Measurements from ENCODE around the gene TAS2R16.
"Not testable (repeated sequence)": the region's sequence is repeated elsewhere in the genome, so short reads cannot be mapped to it uniquely, and the experiment has no call there.

Gene TAS2R16

GRCh38 chr7:122970740-122971725 is 24.5 kb downstream of the TAS2R16 start:
- Histone ChIP-seq H3K18ac (ENCODE audit: low read length) (no peak overlapping the region), H3K27ac (ENCODE audit: low read depth, low read length) (no peak overlapping the region), H3K9me3 (ENCODE audit: insufficient read depth, low read depth, low read length) (no peaks in the 10 kb centered on the region), H3K4ac (ENCODE audit: low read depth, low read length) (no peak overlapping the region), H3K14ac (ENCODE audit: low read length) (no peak overlapping the region), H3K27me3 (ENCODE audit: insufficient read depth, low read length) (no peaks in the 10 kb centered on the region), H2BK120ac (ENCODE audit: insufficient read depth, low read length, poor library complexity) (no peak overlapping the region), H4K12ac (ENCODE audit: low read depth, low read length) (no peak overlapping the region), H2AFZ (ENCODE audit: insufficient read depth, low read length, poor library complexity) (no peak overlapping the region), H3K79me2 (ENCODE audit: control insufficient read depth, insufficient read depth, low read length, poor library complexity) (no peaks in the 10 kb centered on the region), H2AK5ac (ENCODE audit: low read length) (no peak overlapping the region), H3K36me3 (ENCODE audit: control insufficient read depth in 1 of 2, insufficient read depth in 2 of 2, low read length in 2 of 2) (no peaks in the 10 kb centered on the region), H3K4me3 (ENCODE audit: low read depth, low read length) (no peak overlapping the region), H2BK5ac (ENCODE audit: low read depth, low read length, poor library complexity) (no peak overlapping the region), H3K23ac (ENCODE audit: low read length) (no peak overlapping the region), H4K8ac (ENCODE audit: low read depth, low read length) (no peak overlapping the region), H3K4me1 (ENCODE audit: control insufficient read depth in 1 of 2, insufficient read depth in 2 of 2, low read length in 2 of 2) (no peaks in the 10 kb centered on the region), H2BK12ac (ENCODE audit: low read length) (no peak overlapping the region), H4K91ac (ENCODE audit: low read depth, low read length) (no peak overlapping the region), H3K79me1 (ENCODE audit: low read length) (no peaks in the 10 kb centered on the region), H3K9ac (ENCODE audit: low read length) (no peak overlapping the region), H3K4me2 (ENCODE audit: low read length) (no peak overlapping the region)
- whole genome bisulfite sequencing (ENCODE audit: extremely low coverage, insufficient coverage, insufficient read length) = 100% methylated on average over 1 of the region's 6 CpGs
- DNase-seq = no peak

- no peak overlapping the region for H3K4ac ChIP-seq (ENCODE audit: low read depth, low read length)
- no peak overlapping the region for H4K91ac ChIP-seq (ENCODE audit: low read depth, low read length)
- WGBS (ENCODE audit: extremely low coverage, insufficient coverage, insufficient read length) = no CpG with 5 or more reads among the region's 4 CpGs
- H3K27me3 ChIP-seq (ENCODE audit: insufficient read depth, low read length) = no peaks in the 10 kb centered on the region
- H2BK5ac ChIP-seq (ENCODE audit: low read depth, low read length, poor library complexity) = no peak overlapping the region
- H2AFZ ChIP-seq (ENCODE audit: insufficient read depth, low read length, poor library complexity) = no peak overlapping the region
- H3K14ac ChIP-seq (ENCODE audit: low read length) = no peak overlapping the region
- no peak overlapping the region for H3K4me3 ChIP-seq (ENCODE audit: low read depth, low read length)
- H2BK120ac ChIP-seq (ENCODE audit: insufficient read depth, low read length, poor library complexity) = no peak overlapping the region
- H3K36me3 ChIP-seq (ENCODE audit: control insufficient read depth in 1 of 2, insufficient read depth in 2 of 2, low read length in 2 of 2) = no peaks in the 10 kb centered on the region
- H2AK5ac ChIP-seq (ENCODE audit: low read length) = no peak overlapping the region
- no peak overlapping the region for H3K18ac ChIP-seq (ENCODE audit: low read length)
- no peaks in the 10 kb centered on the region for H3K79me2 ChIP-seq (ENCODE audit: control insufficient read depth, insufficient read depth, low read length, poor library complexity)
- H3K4me2 ChIP-seq (ENCODE audit: low read length) = no peak overlapping the region
- no peak overlapping the region for H4K12ac ChIP-seq (ENCODE audit: low read depth, low read length)
- no peak overlapping the region for H3K9ac ChIP-seq (ENCODE audit: low read length)
- no peak overlapping the region for H2BK12ac ChIP-seq (ENCODE audit: low read length)
- no peaks in the 10 kb centered on the region for H3K4me1 ChIP-seq (ENCODE audit: control insufficient read depth in 1 of 2, insufficient read depth in 2 of 2, low read length in 2 of 2)
- no peak overlapping the region for H3K23ac ChIP-seq (ENCODE audit: low read length)
- no peak overlapping the region for H3K27ac ChIP-seq (ENCODE audit: low read depth, low read length)
- no peak overlapping the region for H4K8ac ChIP-seq (ENCODE audit: low read depth, low read length)
- DNase-seq = no peak
- no peaks in the 10 kb centered on the region for H3K9me3 ChIP-seq (ENCODE audit: insufficient read depth, low read depth, low read length)
- H3K79me1 ChIP-seq (ENCODE audit: low read length) = no peaks in the 10 kb centered on the region
These were observed 27.1 kb downstream of the TAS2R16 start for GRCh38 chr7:122968389-122968788.

- Histone ChIP-seq H2AFZ (ENCODE audit: insufficient read depth, low read length, poor library complexity) (no peak overlapping the region), H2BK5ac (ENCODE audit: low read depth, low read length, poor library complexity) (no peak overlapping the region), H2AK5ac (ENCODE audit: low read length) (no peak overlapping the region), H3K14ac (ENCODE audit: low read length) (no peak overlapping the region), H2BK12ac (ENCODE audit: low read length) (no peak overlapping the region), H4K8ac (ENCODE audit: low read depth, low read length) (no peak overlapping the region), H3K9me3 (ENCODE audit: insufficient read depth, low read depth, low read length) (no peaks in the 10 kb centered on the region), H4K12ac (ENCODE audit: low read depth, low read length) (no peak overlapping the region), H3K36me3 (ENCODE audit: control insufficient read depth in 1 of 2, insufficient read depth in 2 of 2, low read length in 2 of 2) (no peaks in the 10 kb centered on the region), H3K9ac (ENCODE audit: low read length) (no peak overlapping the region), H3K23ac (ENCODE audit: low read length) (no peak overlapping the region), H3K4me1 (ENCODE audit: control insufficient read depth in 1 of 2, insufficient read depth in 2 of 2, low read length in 2 of 2) (no peaks in the 10 kb centered on the region), H3K18ac (ENCODE audit: low read length) (no peak overlapping the region), H3K27ac (ENCODE audit: low read depth, low read length) (no peak overlapping the region), H3K27me3 (ENCODE audit: insufficient read depth, low read length) (no peaks in the 10 kb centered on the region), H3K79me1 (ENCODE audit: low read length) (no peaks in the 10 kb centered on the region), H4K91ac (ENCODE audit: low read depth, low read length) (no peak overlapping the region), H3K4ac (ENCODE audit: low read depth, low read length) (no peak overlapping the region), H2BK120ac (ENCODE audit: insufficient read depth, low read length, poor library complexity) (no peak overlapping the region), H3K4me3 (ENCODE audit: low read depth, low read length) (no peak overlapping the region), H3K79me2 (ENCODE audit: control insufficient read depth, insufficient read depth, low read length, poor library complexity) (no peaks in the 10 kb centered on the region), H3K4me2 (ENCODE audit: low read length) (no peak overlapping the region)
- no peak for DNase-seq
- no CpG with 5 or more reads among the region's 2 CpGs for WGBS (ENCODE audit: extremely low coverage, insufficient coverage, insufficient read length)
These were observed 30.2 kb downstream of the TAS2R16 start for GRCh38 chr7:122965306-122965705.

GRCh38 chr7:122953678-122954077 is 41.8 kb downstream of the TAS2R16 start:
- WGBS (ENCODE audit: extremely low coverage, insufficient coverage, insufficient read length) = no CpG with 5 or more reads among the region's 2 CpGs
- H3K4me2 ChIP-seq (ENCODE audit: low read length); H3K23ac ChIP-seq (ENCODE audit: low read length); H4K12ac ChIP-seq (ENCODE audit: low read depth, low read length); H3K79me1 ChIP-seq (ENCODE audit: low read length); H2BK5ac ChIP-seq (ENCODE audit: low read depth, low read length, poor library complexity); H3K18ac ChIP-seq (ENCODE audit: low read length); H3K9me3 ChIP-seq (ENCODE audit: insufficient read depth, low read depth, low read length); H4K8ac ChIP-seq (ENCODE audit: low read depth, low read length); H2BK12ac ChIP-seq (ENCODE audit: low read length); H3K14ac ChIP-seq (ENCODE audit: low read length); H3K36me3 ChIP-seq (ENCODE audit: control insufficient read depth in 1 of 2, insufficient read depth in 2 of 2, low read length in 2 of 2); H3K9ac ChIP-seq (ENCODE audit: low read length); H3K4me1 ChIP-seq (ENCODE audit: control insufficient read depth in 1 of 2, insufficient read depth in 2 of 2, low read length in 2 of 2); H3K27ac ChIP-seq (ENCODE audit: low read depth, low read length); H3K4ac ChIP-seq (ENCODE audit: low read depth, low read length); H3K79me2 ChIP-seq (ENCODE audit: control insufficient read depth, insufficient read depth, low read length, poor library complexity); H2AFZ ChIP-seq (ENCODE audit: insufficient read depth, low read length, poor library complexity); H3K4me3 ChIP-seq (ENCODE audit: low read depth, low read length); H2AK5ac ChIP-seq (ENCODE audit: low read length); DNase-seq; H2BK120ac ChIP-seq (ENCODE audit: insufficient read depth, low read length, poor library complexity); H4K91ac ChIP-seq (ENCODE audit: low read depth, low read length); H3K27me3 ChIP-seq (ENCODE audit: insufficient read depth, low read length): not testable (repeated sequence)

All from trophoblast cell (in vitro differentiated cells and primary cell).